B cell (primary cell): ENCODE measurements around the gene SLC35E2B.
"Not testable (repeated sequence)": the region's sequence is repeated elsewhere in the genome, so short reads cannot be mapped to it uniquely, and the experiment has no call there.

Experiments
- CTCF ChIP-seq: fragments of 200-600 bp; IDR thresholded peaks from one replicate; pipeline ENCODE4 v1.8.0; 2022; ENCODE audit warnings: antibody characterized with exemption, mild to moderate bottlenecking
- EZH2 ChIP-seq: IDR thresholded peaks from 2 replicates; pipeline ENCODE4 v1.6.1; 2012; ENCODE audit warnings: borderline replicate concordance, low read depth, mild to moderate bottlenecking, moderate library complexity, low read length; ENCODE audit not compliant: insufficient read depth, poor library complexity, severe bottlenecking

GRCh38 chr1:1640081-1640480 is 52.5 kb downstream of the SLC35E2B start:
- not testable (repeated sequence) for TF ChIP-seq CTCF, EZH2
